Lower leg skin (tissue), 3 donors: ENCODE measurements around the gene KLF4.

Experiments used
- CTCF ChIP-seq, 3 donors: fragments of 450-650 bp; IDR thresholded peaks; one replicate each; pipeline ENCODE4 v1.5.1; 2016; ENCODE audit warnings: antibody characterized with exemption in 3 of 3, mild to moderate bottlenecking in 3 of 3, moderate library complexity in 2 of 3
- POLR2A ChIP-seq, 2 donors: fragments of 450-650 bp; IDR thresholded peaks; one replicate each; pipeline ENCODE4 v1.6.1; 2016 to 2017; ENCODE audit warnings: antibody characterized with exemption in 2 of 2, mild to moderate bottlenecking in 1 of 2, moderate library complexity in 1 of 2

GRCh38 chr9:107447081-107447480 lies 42.5 kb downstream of the KLF4 start:
- TF ChIP-seq CTCF (IDR thresholded peaks at IDR 0.05) (no peak), POLR2A (IDR thresholded peaks at IDR 0.05) (no peak)
